GM23248 (cell line): ENCODE measurements around the gene FAM149A.

Experiments
- EZH2 ChIP-seq: fragments of 200-600 bp; sonication (generic); IDR thresholded peaks from 2 replicates; pipeline ENCODE4 v1.6.1; 2018; ENCODE audit warnings: antibody characterized with exemption, mild to moderate bottlenecking; ENCODE audit not compliant: insufficient read depth, poor library complexity, severe bottlenecking
- EZH2phosphoT487 ChIP-seq: fragments of 200-600 bp; sonication (generic); IDR thresholded peaks from 2 replicates; pipeline ENCODE4 v1.6.1; 2018; ENCODE audit warnings: antibody characterized with exemption, moderate library complexity, mild to moderate bottlenecking, low read depth; ENCODE audit not compliant: insufficient read depth

DNA sequence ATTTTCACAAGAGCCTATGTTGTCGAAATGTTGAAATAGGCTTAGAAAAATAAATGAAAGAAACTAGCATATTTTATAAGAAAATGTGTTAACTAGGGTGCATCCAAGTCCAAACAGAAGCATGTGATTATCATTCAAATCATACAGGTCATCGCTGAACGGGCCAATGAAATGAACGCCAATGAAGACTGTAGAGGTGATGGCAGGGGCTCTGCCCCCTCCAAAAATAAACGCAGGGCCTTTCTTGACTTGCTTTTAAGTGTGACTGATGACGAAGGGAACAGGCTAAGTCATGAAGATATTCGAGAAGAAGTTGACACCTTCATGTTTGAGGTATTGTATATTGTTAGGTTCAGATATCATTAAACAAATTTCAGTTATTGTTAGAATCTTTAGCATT, 96.5 kb downstream of the FAM149A start:
- TF ChIP-seq EZH2phosphoT487 (no peak), EZH2 (no peak)
